ENCODE results near the gene GRID2IP. TPM values are rescaled to one million over a fixed set of nuclear protein-coding genes. Genes with fewer than 3 reads are reported as not detected.

Gene GRID2IP
- total RNA-seq, 1 donor from 2014 or later = 0.96 TPM

GRCh38 chr7:6448943-6449543, 102.2 kb downstream of the GRID2IP start:
- no peak for DNase-seq (ENCODE audit: low spot score)

- DNase-seq (ENCODE audit: low spot score) = peak; percentile 96
Observed at GRCh38 chr7:6447581-6448199, 103.6 kb downstream of the GRID2IP start, which contains the start of gene DAGLB. Gene DAGLB, minus strand, starts transcription at chr7:6447954. Its CDS starts 112 bp downstream, at chr7:6447842.

Other genes starting within 250 kb of the GRID2IP start
- gene FAM220A, start 202.5 kb downstream of the GRID2IP start, total RNA-seq (ENCODE audit: insufficient read depth, low replicate concordance) = 21.9 TPM
- gene RAC1, start 176.9 kb downstream of the GRID2IP start, total RNA-seq (ENCODE audit: insufficient read depth, low replicate concordance) = 59.5 TPM
- gene DAGLB, start 103.5 kb downstream of the GRID2IP start, total RNA-seq (ENCODE audit: insufficient read depth, low replicate concordance) = 10.4 TPM
- 213 TPM for gene KDELR2, start 67.3 kb downstream of the GRID2IP start, total RNA-seq (ENCODE audit: insufficient read depth, low replicate concordance)
- 70.5 TPM for gene ZDHHC4, start 26.0 kb upstream of the GRID2IP start, total RNA-seq (ENCODE audit: insufficient read depth, low replicate concordance)
- 8.4 TPM for gene INTS15, start 38.6 kb upstream of the GRID2IP start, total RNA-seq (ENCODE audit: insufficient read depth, low replicate concordance)
- 21.9 TPM for gene ZNF853, start 64.1 kb upstream of the GRID2IP start, total RNA-seq (ENCODE audit: insufficient read depth, low replicate concordance)
- gene ZNF316, start 85.9 kb upstream of the GRID2IP start, total RNA-seq (ENCODE audit: insufficient read depth, low replicate concordance) = 12.8 TPM
- 35.2 TPM for gene ZNF12, start 155.5 kb upstream of the GRID2IP start, total RNA-seq (ENCODE audit: insufficient read depth, low replicate concordance)
- gene RSPH10B2, start 202.6 kb upstream of the GRID2IP start, total RNA-seq (ENCODE audit: insufficient read depth, low replicate concordance) = not detected

Data from umbilical cord (tissue), 2 donors.